ENCODE data around the gene MRM1.

MRM1 gene, protein sequence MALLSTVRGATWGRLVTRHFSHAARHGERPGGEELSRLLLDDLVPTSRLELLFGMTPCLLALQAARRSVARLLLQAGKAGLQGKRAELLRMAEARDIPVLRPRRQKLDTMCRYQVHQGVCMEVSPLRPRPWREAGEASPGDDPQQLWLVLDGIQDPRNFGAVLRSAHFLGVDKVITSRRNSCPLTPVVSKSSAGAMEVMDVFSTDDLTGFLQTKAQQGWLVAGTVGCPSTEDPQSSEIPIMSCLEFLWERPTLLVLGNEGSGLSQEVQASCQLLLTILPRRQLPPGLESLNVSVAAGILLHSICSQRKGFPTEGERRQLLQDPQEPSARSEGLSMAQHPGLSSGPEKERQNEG

GRCh38 chr17:36601303-36602029 is at the start of gene MRM1:
MRM1 (plus strand) TSS chr17:36601583; CDS start chr17:36601811, 228 bp downstream.
- peak; percentile 87 for DNase-seq (ENCODE audit: low read depth)
- TF ChIP-seq CTCF (conservative IDR thresholded peaks at IDR 0.05; ENCODE audit: control insufficient read depth, insufficient read depth, low read depth, low read length), result no peak
- H3K4me3 ChIP-seq (ENCODE audit: control insufficient read depth, low read depth, low read length), result peak within 1 kb of the TSS; percentile 86

GRCh38 chr17:36553459-36553858 is 47.9 kb upstream of the MRM1 start:
- no peak for DNase-seq (ENCODE audit: low read depth)
- no peak overlapping the region for H3K4me3 ChIP-seq (ENCODE audit: control insufficient read depth, low read depth, low read length)
- no peak for TF ChIP-seq CTCF (conservative IDR thresholded peaks at IDR 0.05; ENCODE audit: control insufficient read depth, insufficient read depth, low read depth, low read length)

GRCh38 chr17:36566081-36566480 is 35.3 kb upstream of the MRM1 start:
- TF ChIP-seq CTCF (conservative IDR thresholded peaks at IDR 0.05; ENCODE audit: control insufficient read depth, insufficient read depth, low read depth, low read length), result no peak
- DNase-seq (ENCODE audit: low read depth), result no peak
- H3K4me3 ChIP-seq (ENCODE audit: control insufficient read depth, low read depth, low read length), result no peak overlapping the region

- DNase-seq (ENCODE audit: low read depth), result no peak
Observed at GRCh38 chr17:36575028-36575427, 26.4 kb upstream of the MRM1 start.

DNA sequence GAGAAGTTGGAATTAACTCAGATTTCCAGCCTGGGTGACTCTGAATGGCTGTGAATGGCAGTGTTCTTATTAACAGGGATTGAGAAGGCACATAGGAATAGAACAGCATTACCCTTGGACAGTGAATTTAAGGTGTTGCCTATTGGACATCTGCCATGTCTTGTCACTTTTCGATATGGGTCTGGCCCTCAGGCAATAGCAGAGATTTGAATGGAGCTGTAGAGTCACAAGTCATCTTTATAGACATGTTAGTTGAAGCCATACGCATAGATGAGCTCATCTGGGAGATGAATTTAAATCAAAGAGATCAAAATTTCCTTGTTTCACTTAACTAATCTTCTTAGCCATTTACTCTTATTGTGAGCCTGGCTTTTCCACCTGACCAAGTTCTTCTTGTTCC is 24.6 kb upstream of the MRM1 start:
- no peak overlapping the region for H3K4me3 ChIP-seq (ENCODE audit: control insufficient read depth, low read depth, low read length)
- no peak for DNase-seq (ENCODE audit: low read depth)
- TF ChIP-seq CTCF (conservative IDR thresholded peaks at IDR 0.05; ENCODE audit: control insufficient read depth, insufficient read depth, low read depth, low read length), result no peak

More at GRCh38 chr17:36575028-36575427, 26.4 kb upstream of the MRM1 start:
- H3K4me3 ChIP-seq (ENCODE audit: control insufficient read depth, low read depth, low read length), result no peak overlapping the region
- TF ChIP-seq CTCF (conservative IDR thresholded peaks at IDR 0.05; ENCODE audit: control insufficient read depth, insufficient read depth, low read depth, low read length), result no peak

GRCh38 chr17:36578671-36579070 is 22.7 kb upstream of the MRM1 start:
- DNase-seq (ENCODE audit: low read depth), result no peak
- no peak for TF ChIP-seq CTCF (conservative IDR thresholded peaks at IDR 0.05; ENCODE audit: control insufficient read depth, insufficient read depth, low read depth, low read length)
- H3K4me3 ChIP-seq (ENCODE audit: control insufficient read depth, low read depth, low read length), result no peak overlapping the region

All from fibroblast of mammary gland (primary cell).